ENCODE results near the gene ALDH4A1. TPM values are rescaled to one million over a fixed set of nuclear protein-coding genes. Genes with fewer than 3 reads are reported as not detected.

ALDH4A1 gene
- total RNA-seq, 1 experiment from 2014 or later, result 31.0 TPM

DNA sequence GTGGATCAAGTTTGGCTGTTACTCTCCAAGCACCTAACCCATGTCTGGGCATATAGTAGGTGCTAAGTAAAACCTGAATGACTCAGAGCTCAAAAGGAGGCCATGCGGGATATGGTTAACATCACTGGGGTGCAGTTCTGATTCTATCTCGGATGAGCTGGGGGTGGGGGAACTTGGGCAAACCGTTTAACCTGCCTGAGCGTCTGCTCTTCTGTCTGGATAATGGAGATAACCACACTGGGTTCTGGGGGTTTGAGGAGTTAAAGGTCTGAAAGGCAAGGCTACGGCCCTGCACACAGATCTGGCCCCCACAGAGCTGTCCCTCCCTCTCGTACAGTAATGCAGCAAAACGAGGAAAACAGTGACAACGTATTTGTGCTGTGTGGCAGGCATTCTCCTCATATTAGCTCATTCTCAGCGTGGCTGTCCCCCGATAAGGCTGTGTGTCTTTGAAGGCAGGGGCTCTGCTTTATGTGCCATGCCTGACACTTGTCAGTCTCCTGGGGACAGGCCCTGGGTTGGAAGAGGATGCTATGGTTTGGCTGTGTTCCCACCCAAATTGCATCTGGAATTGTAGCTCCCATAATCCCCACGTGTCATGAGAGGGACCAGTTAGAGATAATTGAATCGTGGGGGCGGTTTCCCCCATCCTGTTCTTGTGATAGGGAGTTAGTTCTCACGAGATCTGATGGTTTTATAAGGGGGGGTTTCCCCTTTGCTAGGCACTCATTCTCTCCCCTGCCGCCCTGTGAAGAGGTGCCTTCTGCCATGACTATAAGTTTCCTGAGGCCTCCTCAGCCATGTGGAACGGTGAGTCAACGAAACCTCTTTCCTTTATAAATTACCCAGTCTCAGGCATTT lies 6.8 kb upstream of the ALDH4A1 start (continued):
- TF ChIP-seq, protein P1, sequence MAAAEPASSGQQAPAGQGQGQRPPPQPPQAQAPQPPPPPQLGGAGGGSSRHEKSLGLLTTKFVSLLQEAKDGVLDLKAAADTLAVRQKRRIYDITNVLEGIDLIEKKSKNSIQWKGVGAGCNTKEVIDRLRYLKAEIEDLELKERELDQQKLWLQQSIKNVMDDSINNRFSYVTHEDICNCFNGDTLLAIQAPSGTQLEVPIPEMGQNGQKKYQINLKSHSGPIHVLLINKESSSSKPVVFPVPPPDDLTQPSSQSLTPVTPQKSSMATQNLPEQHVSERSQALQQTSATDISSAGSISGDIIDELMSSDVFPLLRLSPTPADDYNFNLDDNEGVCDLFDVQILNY (CRISPR knock-in tag; IDR thresholded peaks at IDR 0.05), result no peak
- TF ChIP-seq TEAD1 (CRISPR knock-in tag; IDR thresholded peaks at IDR 0.05) (no peak), HMGA2 (CRISPR knock-in tag; IDR thresholded peaks at IDR 0.05) (no peak), NR3C1 (CRISPR knock-in tag; conservative IDR thresholded peaks at IDR 0.05; ENCODE audit: low read depth) (no peak)
- TF ChIP-seq, protein P2, sequence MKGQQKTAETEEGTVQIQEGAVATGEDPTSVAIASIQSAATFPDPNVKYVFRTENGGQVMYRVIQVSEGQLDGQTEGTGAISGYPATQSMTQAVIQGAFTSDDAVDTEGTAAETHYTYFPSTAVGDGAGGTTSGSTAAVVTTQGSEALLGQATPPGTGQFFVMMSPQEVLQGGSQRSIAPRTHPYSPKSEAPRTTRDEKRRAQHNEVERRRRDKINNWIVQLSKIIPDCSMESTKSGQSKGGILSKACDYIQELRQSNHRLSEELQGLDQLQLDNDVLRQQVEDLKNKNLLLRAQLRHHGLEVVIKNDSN (CRISPR knock-in tag; IDR thresholded peaks at IDR 0.05), result no peak
- TF ChIP-seq, protein P3, sequence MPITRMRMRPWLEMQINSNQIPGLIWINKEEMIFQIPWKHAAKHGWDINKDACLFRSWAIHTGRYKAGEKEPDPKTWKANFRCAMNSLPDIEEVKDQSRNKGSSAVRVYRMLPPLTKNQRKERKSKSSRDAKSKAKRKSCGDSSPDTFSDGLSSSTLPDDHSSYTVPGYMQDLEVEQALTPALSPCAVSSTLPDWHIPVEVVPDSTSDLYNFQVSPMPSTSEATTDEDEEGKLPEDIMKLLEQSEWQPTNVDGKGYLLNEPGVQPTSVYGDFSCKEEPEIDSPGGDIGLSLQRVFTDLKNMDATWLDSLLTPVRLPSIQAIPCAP (CRISPR knock-in tag; IDR thresholded peaks at IDR 0.05), result no peak
- TF ChIP-seq, protein P4, sequence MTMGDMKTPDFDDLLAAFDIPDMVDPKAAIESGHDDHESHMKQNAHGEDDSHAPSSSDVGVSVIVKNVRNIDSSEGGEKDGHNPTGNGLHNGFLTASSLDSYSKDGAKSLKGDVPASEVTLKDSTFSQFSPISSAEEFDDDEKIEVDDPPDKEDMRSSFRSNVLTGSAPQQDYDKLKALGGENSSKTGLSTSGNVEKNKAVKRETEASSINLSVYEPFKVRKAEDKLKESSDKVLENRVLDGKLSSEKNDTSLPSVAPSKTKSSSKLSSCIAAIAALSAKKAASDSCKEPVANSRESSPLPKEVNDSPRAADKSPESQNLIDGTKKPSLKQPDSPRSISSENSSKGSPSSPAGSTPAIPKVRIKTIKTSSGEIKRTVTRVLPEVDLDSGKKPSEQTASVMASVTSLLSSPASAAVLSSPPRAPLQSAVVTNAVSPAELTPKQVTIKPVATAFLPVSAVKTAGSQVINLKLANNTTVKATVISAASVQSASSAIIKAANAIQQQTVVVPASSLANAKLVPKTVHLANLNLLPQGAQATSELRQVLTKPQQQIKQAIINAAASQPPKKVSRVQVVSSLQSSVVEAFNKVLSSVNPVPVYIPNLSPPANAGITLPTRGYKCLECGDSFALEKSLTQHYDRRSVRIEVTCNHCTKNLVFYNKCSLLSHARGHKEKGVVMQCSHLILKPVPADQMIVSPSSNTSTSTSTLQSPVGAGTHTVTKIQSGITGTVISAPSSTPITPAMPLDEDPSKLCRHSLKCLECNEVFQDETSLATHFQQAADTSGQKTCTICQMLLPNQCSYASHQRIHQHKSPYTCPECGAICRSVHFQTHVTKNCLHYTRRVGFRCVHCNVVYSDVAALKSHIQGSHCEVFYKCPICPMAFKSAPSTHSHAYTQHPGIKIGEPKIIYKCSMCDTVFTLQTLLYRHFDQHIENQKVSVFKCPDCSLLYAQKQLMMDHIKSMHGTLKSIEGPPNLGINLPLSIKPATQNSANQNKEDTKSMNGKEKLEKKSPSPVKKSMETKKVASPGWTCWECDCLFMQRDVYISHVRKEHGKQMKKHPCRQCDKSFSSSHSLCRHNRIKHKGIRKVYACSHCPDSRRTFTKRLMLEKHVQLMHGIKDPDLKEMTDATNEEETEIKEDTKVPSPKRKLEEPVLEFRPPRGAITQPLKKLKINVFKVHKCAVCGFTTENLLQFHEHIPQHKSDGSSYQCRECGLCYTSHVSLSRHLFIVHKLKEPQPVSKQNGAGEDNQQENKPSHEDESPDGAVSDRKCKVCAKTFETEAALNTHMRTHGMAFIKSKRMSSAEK (CRISPR knock-in tag; IDR thresholded peaks at IDR 0.05; ENCODE audit: borderline replicate concordance), result no peak

DNA sequence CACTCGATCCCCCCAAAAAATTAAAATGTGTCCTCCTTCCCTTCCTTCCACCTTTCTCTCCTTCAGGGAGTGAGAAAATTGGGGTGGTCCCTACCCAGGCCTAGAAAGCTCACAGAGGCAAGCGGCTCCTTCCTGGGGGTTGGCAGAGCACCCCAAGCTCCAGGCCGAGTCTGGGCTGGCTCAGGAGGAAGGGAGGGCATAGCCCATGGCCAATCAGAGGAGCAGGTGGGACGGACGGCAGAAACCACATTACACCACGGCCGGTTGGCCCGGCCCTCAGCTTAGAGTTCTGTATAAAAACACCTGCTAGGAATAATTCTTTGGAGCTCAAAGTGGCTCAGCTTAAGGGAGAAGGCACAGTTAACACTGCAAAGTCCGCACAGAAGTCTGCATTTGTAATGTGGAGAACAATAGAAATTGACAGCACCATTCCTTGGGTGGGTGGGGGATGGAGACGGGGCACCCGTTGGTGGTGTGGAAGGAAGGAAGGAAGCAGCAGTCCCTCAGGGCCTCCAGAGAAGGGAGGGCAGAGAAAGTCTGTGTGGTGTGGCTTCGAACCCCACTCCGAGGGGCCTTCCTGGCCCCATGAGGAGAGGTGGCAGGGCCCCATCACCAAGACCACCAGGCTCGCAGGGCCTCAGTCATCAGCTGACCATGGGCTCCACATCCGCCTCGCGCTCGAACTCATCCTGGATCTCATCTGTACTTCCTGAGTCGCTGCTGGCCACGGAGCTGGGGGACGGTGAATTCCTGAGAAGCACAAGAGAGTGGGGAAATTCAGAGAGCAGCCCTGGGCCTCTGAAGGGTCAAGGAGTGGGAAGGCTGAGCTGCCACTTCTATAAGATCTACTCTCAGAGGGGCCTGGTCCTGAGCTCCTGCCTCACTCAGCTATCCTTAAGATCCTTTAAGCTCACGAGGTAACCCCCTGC lies 5.8 kb upstream of the ALDH4A1 start:
- Mint-ChIP-seq H3K36me3 (no peaks in the 10 kb centered on the region; the same call in 1 of the 2 replicates), H3K27me3 (ENCODE audit: low read depth) (no peaks in the 10 kb centered on the region; the same call in 1 of the 2 replicates), H3K4me3 (no peak overlapping the region), H3K4me1 (peaks cover 16% of the 10 kb centered on the region), H3K27ac (peak overlapping the region; percentile 7; the same call in 1 of the 2 replicates), H3K9me3 (no peaks in the 10 kb centered on the region)
- POLR2A ChIA-PET, result interaction anchor here (1.2 kb wide), 1 partner anchor 42 kb away, joined by 4 read pairs; no protein-coding TSS in a partner anchor
- no peak for DNase-seq (ENCODE audit: low spot score)
- CTCF ChIA-PET, result interaction anchor here (0.6 to 3.5 kb wide), 30 partner anchors 8 to 302 kb away, joined by 3 to 41 read pairs (median 11); partner anchors contain the start of genes IFFO2 and UBR4
- ATAC-seq, result peak; percentile 35; the same call in 1 of the 2 replicates
- TF ChIP-seq NFE2L1 (CRISPR knock-in tag; IDR thresholded peaks at IDR 0.05) (no peak), ZNF138 (CRISPR knock-in tag; conservative IDR thresholded peaks at IDR 0.05) (no peak), GRHL2 (CRISPR knock-in tag; IDR thresholded peaks at IDR 0.05; ENCODE audit: insufficient replicate concordance, severe bottlenecking) (no peak)
- TF ChIP-seq, protein P5, sequence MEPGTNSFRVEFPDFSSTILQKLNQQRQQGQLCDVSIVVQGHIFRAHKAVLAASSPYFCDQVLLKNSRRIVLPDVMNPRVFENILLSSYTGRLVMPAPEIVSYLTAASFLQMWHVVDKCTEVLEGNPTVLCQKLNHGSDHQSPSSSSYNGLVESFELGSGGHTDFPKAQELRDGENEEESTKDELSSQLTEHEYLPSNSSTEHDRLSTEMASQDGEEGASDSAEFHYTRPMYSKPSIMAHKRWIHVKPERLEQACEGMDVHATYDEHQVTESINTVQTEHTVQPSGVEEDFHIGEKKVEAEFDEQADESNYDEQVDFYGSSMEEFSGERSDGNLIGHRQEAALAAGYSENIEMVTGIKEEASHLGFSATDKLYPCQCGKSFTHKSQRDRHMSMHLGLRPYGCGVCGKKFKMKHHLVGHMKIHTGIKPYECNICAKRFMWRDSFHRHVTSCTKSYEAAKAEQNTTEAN (CRISPR knock-in tag; IDR thresholded peaks at IDR 0.05), result no peak
- TF ChIP-seq, protein P6, sequence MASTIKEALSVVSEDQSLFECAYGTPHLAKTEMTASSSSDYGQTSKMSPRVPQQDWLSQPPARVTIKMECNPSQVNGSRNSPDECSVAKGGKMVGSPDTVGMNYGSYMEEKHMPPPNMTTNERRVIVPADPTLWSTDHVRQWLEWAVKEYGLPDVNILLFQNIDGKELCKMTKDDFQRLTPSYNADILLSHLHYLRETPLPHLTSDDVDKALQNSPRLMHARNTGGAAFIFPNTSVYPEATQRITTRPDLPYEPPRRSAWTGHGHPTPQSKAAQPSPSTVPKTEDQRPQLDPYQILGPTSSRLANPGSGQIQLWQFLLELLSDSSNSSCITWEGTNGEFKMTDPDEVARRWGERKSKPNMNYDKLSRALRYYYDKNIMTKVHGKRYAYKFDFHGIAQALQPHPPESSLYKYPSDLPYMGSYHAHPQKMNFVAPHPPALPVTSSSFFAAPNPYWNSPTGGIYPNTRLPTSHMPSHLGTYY (CRISPR knock-in tag; IDR thresholded peaks at IDR 0.05), result no peak
- TF ChIP-seq, protein P7, sequence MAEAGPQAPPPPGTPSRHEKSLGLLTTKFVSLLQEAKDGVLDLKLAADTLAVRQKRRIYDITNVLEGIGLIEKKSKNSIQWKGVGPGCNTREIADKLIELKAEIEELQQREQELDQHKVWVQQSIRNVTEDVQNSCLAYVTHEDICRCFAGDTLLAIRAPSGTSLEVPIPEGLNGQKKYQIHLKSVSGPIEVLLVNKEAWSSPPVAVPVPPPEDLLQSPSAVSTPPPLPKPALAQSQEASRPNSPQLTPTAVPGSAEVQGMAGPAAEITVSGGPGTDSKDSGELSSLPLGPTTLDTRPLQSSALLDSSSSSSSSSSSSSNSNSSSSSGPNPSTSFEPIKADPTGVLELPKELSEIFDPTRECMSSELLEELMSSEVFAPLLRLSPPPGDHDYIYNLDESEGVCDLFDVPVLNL (CRISPR knock-in tag; IDR thresholded peaks at IDR 0.05; ENCODE audit: borderline replicate concordance, low read depth), result no peak
- TF ChIP-seq, protein P8, sequence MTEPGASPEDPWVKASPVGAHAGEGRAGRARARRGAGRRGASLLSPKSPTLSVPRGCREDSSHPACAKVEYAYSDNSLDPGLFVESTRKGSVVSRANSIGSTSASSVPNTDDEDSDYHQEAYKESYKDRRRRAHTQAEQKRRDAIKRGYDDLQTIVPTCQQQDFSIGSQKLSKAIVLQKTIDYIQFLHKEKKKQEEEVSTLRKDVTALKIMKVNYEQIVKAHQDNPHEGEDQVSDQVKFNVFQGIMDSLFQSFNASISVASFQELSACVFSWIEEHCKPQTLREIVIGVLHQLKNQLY (CRISPR knock-in tag; IDR thresholded peaks at IDR 0.05), result no peak
- TF ChIP-seq, protein P9, sequence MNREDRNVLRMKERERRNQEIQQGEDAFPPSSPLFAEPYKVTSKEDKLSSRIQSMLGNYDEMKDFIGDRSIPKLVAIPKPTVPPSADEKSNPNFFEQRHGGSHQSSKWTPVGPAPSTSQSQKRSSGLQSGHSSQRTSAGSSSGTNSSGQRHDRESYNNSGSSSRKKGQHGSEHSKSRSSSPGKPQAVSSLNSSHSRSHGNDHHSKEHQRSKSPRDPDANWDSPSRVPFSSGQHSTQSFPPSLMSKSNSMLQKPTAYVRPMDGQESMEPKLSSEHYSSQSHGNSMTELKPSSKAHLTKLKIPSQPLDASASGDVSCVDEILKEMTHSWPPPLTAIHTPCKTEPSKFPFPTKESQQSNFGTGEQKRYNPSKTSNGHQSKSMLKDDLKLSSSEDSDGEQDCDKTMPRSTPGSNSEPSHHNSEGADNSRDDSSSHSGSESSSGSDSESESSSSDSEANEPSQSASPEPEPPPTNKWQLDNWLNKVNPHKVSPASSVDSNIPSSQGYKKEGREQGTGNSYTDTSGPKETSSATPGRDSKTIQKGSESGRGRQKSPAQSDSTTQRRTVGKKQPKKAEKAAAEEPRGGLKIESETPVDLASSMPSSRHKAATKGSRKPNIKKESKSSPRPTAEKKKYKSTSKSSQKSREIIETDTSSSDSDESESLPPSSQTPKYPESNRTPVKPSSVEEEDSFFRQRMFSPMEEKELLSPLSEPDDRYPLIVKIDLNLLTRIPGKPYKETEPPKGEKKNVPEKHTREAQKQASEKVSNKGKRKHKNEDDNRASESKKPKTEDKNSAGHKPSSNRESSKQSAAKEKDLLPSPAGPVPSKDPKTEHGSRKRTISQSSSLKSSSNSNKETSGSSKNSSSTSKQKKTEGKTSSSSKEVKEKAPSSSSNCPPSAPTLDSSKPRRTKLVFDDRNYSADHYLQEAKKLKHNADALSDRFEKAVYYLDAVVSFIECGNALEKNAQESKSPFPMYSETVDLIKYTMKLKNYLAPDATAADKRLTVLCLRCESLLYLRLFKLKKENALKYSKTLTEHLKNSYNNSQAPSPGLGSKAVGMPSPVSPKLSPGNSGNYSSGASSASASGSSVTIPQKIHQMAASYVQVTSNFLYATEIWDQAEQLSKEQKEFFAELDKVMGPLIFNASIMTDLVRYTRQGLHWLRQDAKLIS (CRISPR knock-in tag; IDR thresholded peaks at IDR 0.05; ENCODE audit: borderline replicate concordance), result no peak
